Stimulated activated CD8-positive, alpha-beta memory T cell treated with anti-CD3 and anti-CD28 coated beads, Interleukin-4, amount 100 ng/mL, for 4 hours (primary cell): Measurements from ENCODE around the gene PAEP.

Experiments
- DNase-seq, 2 donors: peaks; one replicate each; pipeline ENCODE4 v3.0.0-alpha.2; 2020; ENCODE audit warnings: low read depth in 2 of 2, low spot score in 1 of 2

PAEP gene

DNA sequence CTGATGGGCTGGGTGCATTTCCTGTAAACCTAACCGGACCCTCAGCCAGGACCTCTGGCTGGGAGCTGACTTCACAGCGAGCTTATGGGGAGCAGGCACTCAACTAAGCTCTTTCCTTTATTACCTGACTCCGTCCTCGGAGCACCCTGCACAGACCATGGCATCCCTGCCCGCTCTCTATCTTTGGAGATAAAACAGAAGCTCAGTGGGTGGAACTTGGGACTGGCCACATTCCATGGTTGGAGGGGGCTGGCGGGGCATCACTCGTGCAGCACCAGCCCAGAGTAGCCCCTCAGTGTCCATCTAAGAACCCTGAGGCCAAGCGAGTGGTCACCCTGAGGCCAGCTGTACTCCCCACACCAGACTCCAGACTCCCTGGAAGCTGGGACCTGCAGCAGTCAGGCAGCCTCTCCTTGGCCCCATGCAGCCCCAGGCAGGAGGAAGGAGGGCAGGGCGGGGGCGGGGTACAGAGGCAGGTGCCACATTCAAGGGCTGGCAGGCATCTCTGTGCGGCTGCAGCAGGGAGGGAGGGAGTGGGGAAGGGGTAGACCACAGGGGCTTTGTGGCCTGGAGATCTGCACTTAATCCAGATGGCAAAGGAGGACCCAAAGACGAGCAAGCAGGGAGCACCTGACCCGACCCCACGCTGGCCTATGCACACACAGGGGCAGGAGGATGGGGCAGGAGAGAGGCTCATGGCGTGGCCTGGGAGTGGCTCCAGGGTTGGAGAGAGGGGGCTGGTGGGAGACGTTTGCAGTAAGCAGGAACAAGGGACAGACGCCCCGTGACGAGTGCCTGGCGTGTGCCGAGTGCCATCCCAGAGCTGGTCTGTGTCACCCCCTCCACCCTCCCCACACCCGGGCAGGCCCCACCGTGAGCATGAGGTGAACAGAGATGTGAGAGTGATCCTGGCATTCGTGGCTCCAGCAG, 51.7 kb downstream of the PAEP start:
- no peak for DNase-seq

DNA sequence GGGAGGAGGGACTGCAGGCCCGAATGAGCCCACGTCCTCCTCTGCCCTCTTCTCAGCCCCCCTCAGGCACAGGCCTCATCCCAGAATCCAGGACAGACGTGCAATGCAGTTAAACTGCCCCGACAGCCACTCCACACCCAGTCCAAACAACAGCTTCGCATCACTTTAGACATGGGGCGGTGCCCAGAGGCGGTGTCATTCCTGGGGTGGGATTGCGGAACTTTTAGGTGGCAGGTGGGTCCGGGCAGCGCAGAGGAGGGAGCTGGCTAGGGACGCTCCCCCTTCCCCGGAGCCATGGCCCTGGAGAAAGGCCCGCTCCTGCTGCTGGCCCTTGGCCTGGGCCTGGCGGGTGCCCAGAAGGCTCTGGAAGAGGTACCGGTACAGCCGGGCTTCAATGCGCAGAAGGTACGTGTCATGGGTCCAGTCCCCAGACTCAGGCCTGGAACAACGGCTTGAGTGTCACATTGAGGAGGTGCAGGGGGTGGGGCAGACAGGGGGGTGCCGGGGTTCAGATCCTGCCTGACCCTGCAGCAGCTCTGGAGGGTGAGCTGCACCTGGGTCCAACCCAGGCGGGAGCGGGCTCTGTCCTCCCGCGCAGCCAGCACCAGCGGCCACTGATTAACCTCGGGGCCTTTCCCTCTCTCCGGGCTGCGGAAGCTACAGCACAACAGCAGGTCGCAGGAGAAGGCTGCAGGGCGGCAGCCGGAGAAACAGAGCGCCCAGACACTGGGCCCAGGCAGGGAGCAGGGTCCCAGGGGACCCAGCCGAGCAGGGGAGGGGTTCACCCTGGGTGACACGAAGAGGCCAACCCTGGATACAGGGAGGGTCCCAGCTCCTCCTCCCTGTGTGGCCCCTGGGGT, 52.6 kb downstream of the PAEP start:
- DNase-seq, result no peak

DNA sequence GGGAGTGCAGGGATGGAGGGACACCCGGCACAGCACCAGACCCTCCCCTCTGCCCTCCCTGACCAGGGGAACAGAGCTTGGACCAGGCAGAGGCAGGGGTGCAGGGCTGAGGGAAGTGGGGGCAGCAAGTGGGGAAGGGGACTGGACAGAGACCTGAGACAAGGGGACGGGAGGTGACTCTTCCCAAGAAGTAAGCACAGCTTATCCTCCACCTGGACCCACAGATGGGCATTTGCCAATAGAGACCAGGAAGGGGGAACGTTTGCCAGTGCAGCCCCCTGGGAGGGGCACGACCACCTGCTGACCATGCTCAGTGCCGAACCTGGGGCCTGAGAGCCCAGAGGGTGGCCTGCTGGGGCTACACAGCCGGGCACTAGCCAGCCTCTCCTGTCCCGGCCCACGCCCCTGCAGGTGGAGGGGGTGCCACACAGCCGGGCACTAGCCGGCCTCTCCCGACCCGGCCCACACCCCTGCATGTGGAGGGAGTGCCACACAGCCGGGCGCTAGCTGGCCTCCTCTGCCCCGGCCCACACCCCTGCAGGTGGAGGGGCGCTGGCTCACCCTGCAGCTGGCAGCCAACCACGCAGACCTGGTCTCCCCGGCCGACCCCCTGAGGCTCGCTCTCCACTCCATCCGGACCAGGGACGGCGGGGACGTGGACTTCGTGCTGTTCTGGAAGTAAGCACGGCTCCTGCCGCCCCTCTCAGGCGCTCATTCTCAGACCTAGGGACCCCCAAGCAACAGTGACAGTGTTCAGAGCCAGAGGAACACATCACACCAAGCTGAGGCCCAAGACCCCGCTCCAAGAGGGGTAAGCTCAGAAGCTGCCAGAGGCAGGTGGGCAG, 53.5 kb downstream of the PAEP start:
- DNase-seq, result no peak

- DNase-seq, result no peak
Measured at GRCh38 chr9:135615666-135616618, 54.4 kb downstream of the PAEP start.
